ENCODE data around the gene MAGOH. TPM values are rescaled to one million over a fixed set of nuclear protein-coding genes. Genes with fewer than 3 reads are reported as not detected.

Gene MAGOH
- total and polyA plus RNA-seq, 2 of the 13 experiments (the other 11 are each of a cell fraction or from before 2014, with no cell fraction given): 24.1 to 87.0 TPM

DNA sequence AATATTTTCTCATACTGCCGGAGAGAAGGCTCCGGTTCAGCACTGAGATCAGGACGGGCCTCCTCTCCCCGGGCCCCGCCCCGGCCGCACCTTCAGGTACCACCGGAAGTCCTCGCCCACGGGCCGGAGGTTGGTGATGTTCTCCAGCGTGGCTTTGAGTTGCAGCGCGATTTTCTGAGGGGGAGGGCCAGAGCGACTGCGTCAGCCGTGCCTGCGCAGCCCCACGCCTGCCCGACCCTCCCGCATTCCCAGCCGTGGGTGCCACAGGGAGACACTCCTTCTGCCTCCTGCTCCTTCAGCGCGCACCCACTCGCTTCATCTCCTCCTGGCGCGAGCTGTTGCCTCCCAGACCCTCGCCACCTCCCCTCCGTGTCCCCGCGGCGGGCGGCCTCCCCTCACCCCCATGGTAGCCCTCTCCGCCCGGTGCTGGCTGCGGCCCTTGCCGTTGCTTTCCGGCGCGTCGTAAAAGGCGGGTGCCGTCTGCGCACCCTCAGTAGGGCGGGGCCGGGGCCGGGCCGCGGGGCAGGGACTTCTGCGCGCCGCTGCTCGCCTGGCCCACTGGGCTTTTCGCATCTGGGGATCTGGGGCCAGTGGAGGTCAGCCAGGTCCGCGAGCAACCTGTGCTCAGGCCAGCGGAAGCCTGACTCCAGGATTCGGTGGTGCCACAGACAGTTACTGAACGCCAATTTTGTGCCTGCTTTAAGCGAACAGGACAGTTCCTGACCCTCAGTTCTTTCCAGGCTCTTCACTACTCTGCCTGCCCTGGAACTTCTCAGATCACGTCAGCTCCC lies 18.0 kb downstream of the MAGOH start, which contains the start of gene CZIB (continued):
- TF ChIP-seq ZNF616 (CRISPR knock-in tag; IDR thresholded peaks at IDR 0.05; ENCODE audit: low read depth): 0 out of 2 replicates have a peak, but pooled peaks have one; percentile 46
- TF ChIP-seq ZNF367 (CRISPR knock-in tag; IDR thresholded peaks at IDR 0.05; ENCODE audit: borderline replicate concordance): no peak
- no peak for TF ChIP-seq TBX3 (IDR thresholded peaks at IDR 0.05; ENCODE audit: borderline replicate concordance)
- peak; percentile 69; the same call in 1 of the 2 replicates for TF ChIP-seq ESRRA (CRISPR knock-in tag; IDR thresholded peaks at IDR 0.05; ENCODE audit: low read depth)
- peak; percentile 95; the same call in 1 of the 2 replicates for TF ChIP-seq ZNF614 (CRISPR knock-in tag; IDR thresholded peaks at IDR 0.05; ENCODE audit: borderline replicate concordance)
- TF ChIP-seq CC2D1A (CRISPR knock-in tag; IDR thresholded peaks at IDR 0.05): no peak
- no peak for TF ChIP-seq ZNF512 (CRISPR knock-in tag; IDR thresholded peaks at IDR 0.05)
- no peak for TF ChIP-seq PHB2 (IDR thresholded peaks at IDR 0.05; ENCODE audit: partially characterized antibody)
- TF ChIP-seq SNAPC2 (CRISPR knock-in tag; IDR thresholded peaks at IDR 0.05): peak; percentile 83
- peak; percentile 57; the same call in 1 of the 2 replicates for TF ChIP-seq SIN3A (IDR thresholded peaks at IDR 0.05; ENCODE audit: borderline replicate concordance, low read depth, low read length)
- TF ChIP-seq, protein P1, sequence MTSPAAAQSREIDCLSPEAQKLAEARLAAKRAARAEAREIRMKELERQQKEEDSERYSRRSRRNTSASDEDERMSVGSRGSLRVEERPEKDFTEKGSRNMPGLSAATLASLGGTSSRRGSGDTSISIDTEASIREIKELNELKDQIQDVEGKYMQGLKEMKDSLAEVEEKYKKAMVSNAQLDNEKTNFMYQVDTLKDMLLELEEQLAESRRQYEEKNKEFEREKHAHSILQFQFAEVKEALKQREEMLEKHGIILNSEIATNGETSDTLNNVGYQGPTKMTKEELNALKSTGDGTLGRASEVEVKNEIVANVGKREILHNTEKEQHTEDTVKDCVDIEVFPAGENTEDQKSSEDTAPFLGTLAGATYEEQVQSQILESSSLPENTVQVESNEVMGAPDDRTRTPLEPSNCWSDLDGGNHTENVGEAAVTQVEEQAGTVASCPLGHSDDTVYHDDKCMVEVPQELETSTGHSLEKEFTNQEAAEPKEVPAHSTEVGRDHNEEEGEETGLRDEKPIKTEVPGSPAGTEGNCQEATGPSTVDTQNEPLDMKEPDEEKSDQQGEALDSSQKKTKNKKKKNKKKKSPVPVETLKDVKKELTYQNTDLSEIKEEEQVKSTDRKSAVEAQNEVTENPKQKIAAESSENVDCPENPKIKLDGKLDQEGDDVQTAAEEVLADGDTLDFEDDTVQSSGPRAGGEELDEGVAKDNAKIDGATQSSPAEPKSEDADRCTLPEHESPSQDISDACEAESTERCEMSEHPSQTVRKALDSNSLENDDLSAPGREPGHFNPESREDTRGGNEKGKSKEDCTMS (CRISPR knock-in tag; conservative IDR thresholded peaks at IDR 0.05): no peak; the same call in 1 of the 2 replicates
- peak; percentile 90 to 91 for TF ChIP-seq HMGXB4 (CRISPR knock-in tag; IDR thresholded peaks at IDR 0.05; ENCODE audit: borderline replicate concordance in 1 of 2, low read depth in 1 of 2)
- no peak for TF ChIP-seq CHD4 (IDR thresholded peaks at IDR 0.05; ENCODE audit: borderline replicate concordance, low read length)
- peak; percentile 17; the same call in 1 of the 2 replicates for TF ChIP-seq ZNF12 (CRISPR knock-in tag; IDR thresholded peaks at IDR 0.05)
- 0 out of 2 replicates have a peak, but pooled peaks have one; percentile 1 for TF ChIP-seq NFYC (CRISPR knock-in tag; IDR thresholded peaks at IDR 0.05)
- no peak for TF ChIP-seq ZFP36 (IDR thresholded peaks at IDR 0.05; ENCODE audit: borderline replicate concordance, low read depth, low read length, partially characterized antibody)
- TF ChIP-seq ZNF652 (CRISPR knock-in tag; IDR thresholded peaks at IDR 0.05; ENCODE audit: borderline replicate concordance, low read depth): 0 out of 2 replicates have a peak, but pooled peaks have one; percentile 9
- peak; percentile 86; the same call in 1 of the 2 replicates for TF ChIP-seq ZNF484 (CRISPR knock-in tag; IDR thresholded peaks at IDR 0.05; ENCODE audit: borderline replicate concordance, low read depth)
- peak; percentile 92 for TF ChIP-seq THAP11 (CRISPR knock-in tag; IDR thresholded peaks at IDR 0.05)
- TF ChIP-seq FOSL2 (CRISPR knock-in tag; IDR thresholded peaks at IDR 0.05): peak; percentile 51
- TF ChIP-seq TIGD3 (CRISPR knock-in tag; IDR thresholded peaks at IDR 0.05; ENCODE audit: borderline replicate concordance): peak; percentile 79

Data from HepG2 (cell line).